GM12865 (cell line): Measurements from ENCODE around the gene CABYR.
A peak's percentile ranks its signal among the peaks of the same experiment; 100 is the strongest.

Experiments used
- DNase-seq: peaks from one replicate; pipeline ENCODE4 v3.0.0; 2010; ENCODE audit warnings: low read depth
- H3K4me3 ChIP-seq: 2 replicates; pipeline ENCODE4 v1.5.1; 2011; ENCODE audit warnings: mild to moderate bottlenecking, low read depth, low read length, control low read depth
- TF ChIP-seq, protein P1 (sequence below): IDR thresholded peaks from 2 replicates; pipeline ENCODE4 v1.5.1; 2011; ENCODE audit warnings: low read length, control low read depth, low read depth, inconsistent platforms; ENCODE audit not compliant: insufficient read depth; ENCODE audit errors: missing control alignments

CABYR gene

DNA sequence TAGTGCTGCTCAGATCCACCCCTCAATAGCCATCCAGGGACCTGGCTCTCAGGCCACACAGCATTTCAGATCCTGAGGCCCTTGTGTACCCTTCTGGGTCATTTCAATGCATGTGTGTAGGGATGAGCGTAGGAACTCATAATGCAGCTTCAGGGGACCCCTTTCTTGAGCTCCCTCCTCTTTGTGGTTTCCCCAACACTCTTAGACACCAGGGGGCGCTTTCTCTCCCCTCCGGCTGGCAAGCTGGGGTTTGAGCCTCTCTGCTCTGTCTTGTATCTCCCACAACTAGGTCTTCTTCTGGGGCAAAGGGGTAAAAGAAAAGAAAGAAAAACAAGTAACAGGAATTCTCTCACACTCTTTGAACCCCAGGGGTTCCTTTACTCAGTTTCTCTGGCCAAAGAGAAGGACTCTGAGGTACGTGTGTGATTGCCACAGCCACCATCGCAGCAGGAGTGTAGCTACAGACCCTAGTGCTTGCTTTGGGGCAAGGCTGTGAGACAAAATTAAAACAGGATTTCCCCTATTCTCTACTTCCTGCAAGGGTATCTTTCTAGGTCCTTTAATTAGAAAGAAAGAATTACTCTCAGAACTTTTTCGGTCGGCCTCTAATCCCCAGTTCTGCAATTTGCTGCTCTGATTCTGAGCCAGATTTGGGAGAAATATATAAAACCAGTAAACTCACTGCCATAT lies 38.0 kb downstream of the CABYR start:
- H3K4me3 ChIP-seq: no peak overlapping the region
- TF ChIP-seq, protein P1, sequence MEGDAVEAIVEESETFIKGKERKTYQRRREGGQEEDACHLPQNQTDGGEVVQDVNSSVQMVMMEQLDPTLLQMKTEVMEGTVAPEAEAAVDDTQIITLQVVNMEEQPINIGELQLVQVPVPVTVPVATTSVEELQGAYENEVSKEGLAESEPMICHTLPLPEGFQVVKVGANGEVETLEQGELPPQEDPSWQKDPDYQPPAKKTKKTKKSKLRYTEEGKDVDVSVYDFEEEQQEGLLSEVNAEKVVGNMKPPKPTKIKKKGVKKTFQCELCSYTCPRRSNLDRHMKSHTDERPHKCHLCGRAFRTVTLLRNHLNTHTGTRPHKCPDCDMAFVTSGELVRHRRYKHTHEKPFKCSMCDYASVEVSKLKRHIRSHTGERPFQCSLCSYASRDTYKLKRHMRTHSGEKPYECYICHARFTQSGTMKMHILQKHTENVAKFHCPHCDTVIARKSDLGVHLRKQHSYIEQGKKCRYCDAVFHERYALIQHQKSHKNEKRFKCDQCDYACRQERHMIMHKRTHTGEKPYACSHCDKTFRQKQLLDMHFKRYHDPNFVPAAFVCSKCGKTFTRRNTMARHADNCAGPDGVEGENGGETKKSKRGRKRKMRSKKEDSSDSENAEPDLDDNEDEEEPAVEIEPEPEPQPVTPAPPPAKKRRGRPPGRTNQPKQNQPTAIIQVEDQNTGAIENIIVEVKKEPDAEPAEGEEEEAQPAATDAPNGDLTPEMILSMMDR: peak; percentile 79

DNA sequence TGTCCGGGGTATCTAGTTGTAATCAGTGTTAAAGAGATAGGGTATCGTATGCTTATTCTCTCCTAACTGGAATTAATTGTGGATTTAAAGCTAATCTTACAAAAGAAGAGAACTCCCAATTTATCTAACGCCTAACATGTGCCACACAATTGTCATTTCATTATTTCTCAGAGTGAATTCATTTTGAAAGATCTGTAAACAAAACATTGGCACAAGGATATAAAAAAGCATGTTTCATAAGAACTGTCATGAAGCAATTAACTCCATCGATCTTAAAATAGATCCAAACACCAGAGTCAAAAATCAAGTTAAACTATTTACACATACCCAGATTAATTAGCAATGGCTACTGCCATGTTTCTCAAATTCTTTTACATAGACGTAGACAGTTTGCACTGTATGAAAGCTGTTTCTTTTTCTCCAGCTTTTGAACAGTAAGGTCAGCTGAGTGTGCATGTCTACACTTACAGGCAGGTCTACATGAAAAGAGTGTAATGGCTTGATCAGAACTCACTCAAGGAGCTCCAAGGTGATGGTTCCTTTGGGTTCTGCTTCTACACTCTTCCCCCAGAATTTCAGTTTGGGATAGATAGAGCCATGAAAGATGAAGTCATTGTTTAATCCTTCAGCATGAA lies 38.8 kb downstream of the CABYR start:
- DNase-seq: no peak
- TF ChIP-seq, protein P1: no peak
- no peak overlapping the region for H3K4me3 ChIP-seq

More for the DNA sequence above, 38.0 kb downstream of the CABYR start:
- peak; percentile 85 for DNase-seq

- TF ChIP-seq, protein P1: no peak
- no peak for DNase-seq
- no peak overlapping the region for H3K4me3 ChIP-seq
These were observed 41.2 kb downstream of the CABYR start for GRCh38 chr18:24180048-24180447.

DNA sequence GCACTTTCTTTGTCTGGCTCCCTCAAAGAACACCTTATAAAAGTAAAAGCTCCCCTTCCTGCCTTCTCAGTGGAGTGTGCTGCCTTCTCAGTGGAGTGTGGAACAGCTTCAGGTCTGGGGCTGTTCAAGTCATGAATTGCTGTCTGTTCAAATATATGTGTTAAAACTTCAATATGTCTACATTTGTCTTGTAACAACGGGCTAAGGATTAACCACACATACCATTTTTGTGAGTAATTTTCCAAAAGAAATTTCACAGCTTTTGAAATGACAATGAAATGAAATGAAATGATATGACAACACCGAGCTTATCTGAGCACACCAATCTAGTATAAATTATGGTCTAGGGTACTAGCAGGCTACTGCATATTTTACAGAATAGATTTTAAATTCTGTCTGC lies 42.9 kb downstream of the CABYR start:
- H3K4me3 ChIP-seq: no peak overlapping the region
- TF ChIP-seq, protein P1: no peak
- no peak for DNase-seq

DNA sequence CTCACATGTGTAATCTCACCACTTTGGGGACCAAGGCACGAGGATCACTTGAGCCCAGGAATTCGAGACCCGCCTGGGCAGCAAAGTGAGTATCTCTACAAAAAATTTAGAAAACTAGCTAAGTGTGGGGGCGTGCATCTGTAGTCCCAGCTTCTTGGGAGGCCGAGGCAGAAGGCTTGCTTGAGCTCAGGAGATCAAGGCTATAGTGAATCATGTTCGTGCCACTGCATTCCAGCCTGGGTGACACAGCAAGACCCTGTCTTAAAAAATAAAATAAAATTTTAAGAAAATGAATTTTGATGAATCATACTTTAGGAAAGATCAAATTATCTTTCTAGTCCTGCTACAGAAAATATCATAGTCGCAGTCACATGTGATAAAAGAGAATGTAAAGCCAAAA lies 46.9 kb downstream of the CABYR start:
- no peak overlapping the region for H3K4me3 ChIP-seq
- TF ChIP-seq, protein P1: no peak
- DNase-seq: no peak

- DNase-seq: peak; percentile 41
- no peak overlapping the region for H3K4me3 ChIP-seq
- TF ChIP-seq, protein P1: no peak
These were observed 48.2 kb downstream of the CABYR start for GRCh38 chr18:24187049-24187448.

- no peak overlapping the region for H3K4me3 ChIP-seq
- no peak for DNase-seq
- TF ChIP-seq, protein P1: no peak
These were observed 48.8 kb downstream of the CABYR start for GRCh38 chr18:24187689-24188088.
